ENCODE results near the gene NAB2.

DNA sequence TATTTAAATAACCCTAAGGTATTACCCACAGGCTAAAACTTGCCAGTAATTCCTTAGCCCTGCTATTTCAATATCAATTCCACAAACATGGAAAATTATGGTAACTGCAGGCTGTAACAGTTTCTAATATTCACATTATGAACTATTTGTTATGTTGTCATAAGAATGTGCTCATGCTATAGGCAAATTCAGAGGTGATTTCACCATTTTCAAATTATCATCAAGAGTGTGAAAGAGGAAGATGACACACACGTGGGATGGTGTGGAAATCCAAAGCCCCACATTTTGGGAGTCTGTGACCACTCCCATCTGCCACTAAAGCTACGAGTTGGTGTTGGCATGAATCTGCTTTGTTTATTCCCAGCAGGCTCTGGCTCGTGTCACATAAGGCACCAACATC lies 33.1 kb upstream of the NAB2 start:
- no peak for TF ChIP-seq POLR2A (IDR thresholded peaks at IDR 0.05)
- TF ChIP-seq, protein P1, sequence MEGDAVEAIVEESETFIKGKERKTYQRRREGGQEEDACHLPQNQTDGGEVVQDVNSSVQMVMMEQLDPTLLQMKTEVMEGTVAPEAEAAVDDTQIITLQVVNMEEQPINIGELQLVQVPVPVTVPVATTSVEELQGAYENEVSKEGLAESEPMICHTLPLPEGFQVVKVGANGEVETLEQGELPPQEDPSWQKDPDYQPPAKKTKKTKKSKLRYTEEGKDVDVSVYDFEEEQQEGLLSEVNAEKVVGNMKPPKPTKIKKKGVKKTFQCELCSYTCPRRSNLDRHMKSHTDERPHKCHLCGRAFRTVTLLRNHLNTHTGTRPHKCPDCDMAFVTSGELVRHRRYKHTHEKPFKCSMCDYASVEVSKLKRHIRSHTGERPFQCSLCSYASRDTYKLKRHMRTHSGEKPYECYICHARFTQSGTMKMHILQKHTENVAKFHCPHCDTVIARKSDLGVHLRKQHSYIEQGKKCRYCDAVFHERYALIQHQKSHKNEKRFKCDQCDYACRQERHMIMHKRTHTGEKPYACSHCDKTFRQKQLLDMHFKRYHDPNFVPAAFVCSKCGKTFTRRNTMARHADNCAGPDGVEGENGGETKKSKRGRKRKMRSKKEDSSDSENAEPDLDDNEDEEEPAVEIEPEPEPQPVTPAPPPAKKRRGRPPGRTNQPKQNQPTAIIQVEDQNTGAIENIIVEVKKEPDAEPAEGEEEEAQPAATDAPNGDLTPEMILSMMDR (IDR thresholded peaks at IDR 0.05): no peak

Measured in thyroid gland (tissue), 4 donors.